ENCODE results near the gene NUDCD2.

DNA sequence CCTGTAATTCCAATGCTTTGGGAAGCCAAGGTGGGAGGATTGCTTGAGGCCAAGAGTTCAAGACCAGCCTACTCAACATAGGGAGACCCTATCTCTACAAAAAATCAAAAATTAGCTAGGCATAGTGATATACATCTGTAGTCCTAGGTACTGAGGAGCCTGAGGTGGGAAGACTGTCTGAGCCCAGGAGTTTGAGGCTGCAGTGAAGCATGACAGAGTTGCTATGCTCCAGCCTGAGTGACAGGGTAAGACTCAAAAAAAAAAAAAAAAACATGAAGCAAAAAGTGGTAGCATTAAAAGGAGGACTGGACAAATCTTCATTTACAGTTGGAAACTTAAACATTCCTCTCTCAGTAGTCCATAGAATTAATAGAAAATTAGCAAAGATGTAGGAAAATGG is 12.7 kb downstream of the NUDCD2 start:
- TF ChIP-seq, protein P1, sequence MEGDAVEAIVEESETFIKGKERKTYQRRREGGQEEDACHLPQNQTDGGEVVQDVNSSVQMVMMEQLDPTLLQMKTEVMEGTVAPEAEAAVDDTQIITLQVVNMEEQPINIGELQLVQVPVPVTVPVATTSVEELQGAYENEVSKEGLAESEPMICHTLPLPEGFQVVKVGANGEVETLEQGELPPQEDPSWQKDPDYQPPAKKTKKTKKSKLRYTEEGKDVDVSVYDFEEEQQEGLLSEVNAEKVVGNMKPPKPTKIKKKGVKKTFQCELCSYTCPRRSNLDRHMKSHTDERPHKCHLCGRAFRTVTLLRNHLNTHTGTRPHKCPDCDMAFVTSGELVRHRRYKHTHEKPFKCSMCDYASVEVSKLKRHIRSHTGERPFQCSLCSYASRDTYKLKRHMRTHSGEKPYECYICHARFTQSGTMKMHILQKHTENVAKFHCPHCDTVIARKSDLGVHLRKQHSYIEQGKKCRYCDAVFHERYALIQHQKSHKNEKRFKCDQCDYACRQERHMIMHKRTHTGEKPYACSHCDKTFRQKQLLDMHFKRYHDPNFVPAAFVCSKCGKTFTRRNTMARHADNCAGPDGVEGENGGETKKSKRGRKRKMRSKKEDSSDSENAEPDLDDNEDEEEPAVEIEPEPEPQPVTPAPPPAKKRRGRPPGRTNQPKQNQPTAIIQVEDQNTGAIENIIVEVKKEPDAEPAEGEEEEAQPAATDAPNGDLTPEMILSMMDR (IDR thresholded peaks at IDR 0.05; ENCODE audit: low read length): no peak
- TF ChIP-seq EZH2phosphoT487 (IDR thresholded peaks at IDR 0.05; ENCODE audit: low read length): no peak

Data from MM.1S (cell line).